Measurements from ENCODE around the gene TIMM29. TPM values are rescaled to one million over a fixed set of nuclear protein-coding genes. Genes with fewer than 3 reads are reported as not detected.
A peak's percentile ranks its signal among the peaks of the same experiment; 100 is the strongest.

Gene TIMM29
- total RNA-seq, 2 donors from 2014 or later: 20.7 to 21.4 TPM

- peaks cover 13% of the 10 kb centered on the region for H3K4me1 Mint-ChIP-seq
- no peaks in the 10 kb centered on the region for H3K27me3 Mint-ChIP-seq
- peak overlapping the region; percentile 56 for H3K27ac Mint-ChIP-seq
- no peaks in the 10 kb centered on the region for H3K36me3 Mint-ChIP-seq (ENCODE audit: low read depth)
- no peak overlapping the region for H3K4me3 Mint-ChIP-seq
- no peaks in the 10 kb centered on the region for H3K9me3 Mint-ChIP-seq
- no peak for ATAC-seq (replicated peaks)
Observed at GRCh38 chr19:10976131-10976892, 47.7 kb downstream of the TIMM29 start.

GRCh38 chr19:10977742-10978092 is 49.1 kb downstream of the TIMM29 start:
- no peaks in the 10 kb centered on the region for H3K9me3 Mint-ChIP-seq
- peaks cover 13% of the 10 kb centered on the region for H3K4me1 Mint-ChIP-seq
- H3K27ac Mint-ChIP-seq: no peak overlapping the region
- no peaks in the 10 kb centered on the region for H3K36me3 Mint-ChIP-seq (ENCODE audit: low read depth)
- H3K4me3 Mint-ChIP-seq: no peak overlapping the region
- no peak for ATAC-seq (replicated peaks)
- H3K27me3 Mint-ChIP-seq: no peaks in the 10 kb centered on the region

Other genes with a start within 250 kb of the TIMM29 start
- gene QTRT1, start 227.4 kb upstream of the TIMM29 start, total RNA-seq: 10 to 100 TPM; 36.9 to 61.3 TPM
- gene DNM2, start 210.7 kb upstream of the TIMM29 start, total RNA-seq: 100 to 1,000 TPM; 185 to 209 TPM
- gene TMED1, start 92.6 kb upstream of the TIMM29 start, total RNA-seq: 10 to 100 TPM; 17.6 to 20.2 TPM
- 1 to 10 TPM in 1 of 2 donors, under 1 TPM in 1; 0.48 to 1.7 TPM for gene C19orf38, start 80.4 kb upstream of the TIMM29 start, total RNA-seq
- gene CARM1, start 57.3 kb upstream of the TIMM29 start, total RNA-seq: 10 to 100 TPM; 32.7 to 62.1 TPM
- 10 to 100 TPM; 28.4 to 29.6 TPM for gene YIPF2, start 172 bp upstream of the TIMM29 start, total RNA-seq
- gene SMARCA4, start 32.2 kb downstream of the TIMM29 start, total RNA-seq: 100 to 1,000 TPM in 1 of 2 donors, 10 to 100 TPM in 1; 71.5 to 119 TPM
- 10 to 100 TPM; 63.8 to 83.5 TPM for gene LDLR, start 160.7 kb downstream of the TIMM29 start, total RNA-seq
- 10 to 100 TPM; 44.3 to 53.9 TPM for gene SPC24, start 227.0 kb downstream of the TIMM29 start, total RNA-seq